Pancreas (tissue), 10 donors: ENCODE data around the gene PTPRD. TPM values are rescaled to one million over a fixed set of nuclear protein-coding genes. Genes with fewer than 3 reads are reported as not detected.

Source experiments
- ATAC-seq, 4 donors: fragments of 200-7000 bp; cut with Tn5 transposase; one replicate each; pipeline versions ENCODE4 v1.8.0 to v1.9.1; 2020; ENCODE audit warnings: mild to moderate bottlenecking in 4 of 4, moderate library complexity in 4 of 4
- DNase-seq, 6 donors: peaks; one replicate each; pipeline ENCODE4 v3.0.0-alpha.2; 2020
- FAIRE-seq: peaks from 2 replicates; lab custom pipeline; 2012; peaks lifted over from hg19 to GRCh38; lab: Jason Lieb, UNC
- H3K27ac ChIP-seq, 4 donors: fragments of 200-600 bp; sonication (generic); 1 replicate in 3 of 4; 2 replicates in 1 of 4; pipeline versions ENCODE4 v1.5.0 to v1.8.0; 2020
- H3K27me3 ChIP-seq, 4 donors: fragments of 200-600 bp; one replicate each; pipeline ENCODE4 v1.8.0; 2021
- H3K36me3 ChIP-seq, 3 donors: fragments of 200-600 bp; sonication (generic) in 1 of 3; one replicate each; pipeline versions ENCODE4 v1.5.0 to v1.8.0; 2020 to 2021
- H3K4me1 ChIP-seq, 3 donors: fragments of 200-600 bp; one replicate each; pipeline ENCODE4 v1.8.0; 2021
- H3K4me3 ChIP-seq, 4 donors: fragments of 200-600 bp; sonication (generic) in 2 of 4; one replicate each; pipeline versions ENCODE4 v1.5.0 to v1.8.0; 2020 to 2021
- H3K9me3 ChIP-seq, 4 donors: fragments of 200-600 bp; one replicate each; pipeline ENCODE4 v1.8.0; 2021
- CTCF ChIP-seq, 4 donors: fragments of 200-600 bp; sonication (generic) in 3 of 4; IDR thresholded peaks; one replicate each; pipeline versions ENCODE4 v1.5.0 to v1.8.0; 2021; ENCODE audit warnings: antibody characterized with exemption in 4 of 4
- WGBS, 2 donors: extraction: QIAGEN DNeasy Blood & Tissue Kit; methylation state at CpG; one replicate each; pipeline ENCODE4 v1.1.7; 2013; 5-methylcytosine and 5-hydroxymethylcytosine counted together
- intact Hi-C, 3 donors: fragments of 100-400 bp; cut with DNase I; formaldehyde crosslinking; loops; one replicate each; pipeline versions ENCODE4 v1.11.1 to v1.14.2; 2022
- polyA plus RNA-seq, 2 donors: library from polyadenylated mRNA; stranded (reverse); fragments of 200-250 nt; gene quantifications; one replicate each; pipeline ENCODE4 v1.2.3, GENCODE V29; 2013
- total RNA-seq, 6 donors: library from RNA; stranded (reverse); fragmentation: NEBNext Ultra II Directional in 4 of 6; extraction: Animal tissue kit (Norgen Biotek cat#: 25700) in 4 of 6; gene quantifications; one replicate each; pipeline versions ENCODE4 v1.2.1 to v1.2.4, GENCODE V29; 2021 to 2023
- donor health status: healthy with polysubstance abuse.
- donor health status: DM: no; HTN: no; CAD: no; lungs with moderate emphysema.
- donor health status: DM: no; HTN: no; CAD: no.
- donor health status: control.
- donor health status: control.
- donor health status: Bipolar disorder and iron deficiency.
- donor health status: DM: yes; HTN: yes; CAD: no.
- donor health status: DM: no; HTN: no; CAD: no.
- donor health status: DM: no; HTN: no; CAD: no.
- donor health status: DM: yes; HTN: yes; CAD: no.

PTPRD gene
- total and polyA plus RNA-seq, 8 donors = 2.1 to 21.7 (median 5.1) TPM

DNA sequence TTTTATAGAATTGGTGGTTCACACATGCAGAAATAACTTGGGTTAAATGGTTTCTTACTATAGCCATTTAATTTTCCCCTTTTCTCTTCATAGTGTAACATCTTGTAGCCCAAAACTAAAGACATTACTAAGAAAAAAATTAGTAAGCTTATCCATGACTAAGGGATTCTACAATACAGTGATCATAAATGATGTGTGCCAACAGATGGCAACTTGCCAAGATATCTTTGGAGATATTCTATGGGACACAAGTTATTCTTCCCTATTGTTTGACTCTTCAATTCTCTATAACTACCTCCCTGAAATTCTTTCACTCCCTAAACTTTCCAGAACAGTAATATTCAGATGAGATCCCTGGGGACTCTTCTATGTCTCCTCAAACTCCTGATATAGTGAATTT lies 580.6 kb downstream of the PTPRD start:
- FAIRE-seq (no peak), DNase-seq (no peak), ATAC-seq (no peak)
- H3K4me3 ChIP-seq = no peak overlapping the region
- H3K4me1 ChIP-seq = no peaks in the 10 kb centered on the region
- no peak for TF ChIP-seq CTCF (IDR thresholded peaks at IDR 0.05)
- intact Hi-C loops = no loop called here
- no peaks in the 10 kb centered on the region for H3K27me3 ChIP-seq
- no peaks in the 10 kb centered on the region for H3K9me3 ChIP-seq
- H3K36me3 ChIP-seq = no peaks in the 10 kb centered on the region
- no peak overlapping the region for H3K27ac ChIP-seq

GRCh38 chr9:10026443-10026984 lies 586.3 kb downstream of the PTPRD start:
- H3K36me3 ChIP-seq = no peaks in the 10 kb centered on the region
- no peak overlapping the region for H3K27ac ChIP-seq
- no peak overlapping the region for H3K4me3 ChIP-seq
- no peaks in the 10 kb centered on the region for H3K27me3 ChIP-seq
- FAIRE-seq (no peak), ATAC-seq (no peak), DNase-seq (no peak)
- TF ChIP-seq CTCF (IDR thresholded peaks at IDR 0.05) = no peak
- 38 to 46% methylated on average over 5 of the region's 5 CpGs for WGBS, 2 donors
- no peaks in the 10 kb centered on the region for H3K4me1 ChIP-seq
- H3K9me3 ChIP-seq = no peaks in the 10 kb centered on the region
- intact Hi-C loops = no loop called here

DNA sequence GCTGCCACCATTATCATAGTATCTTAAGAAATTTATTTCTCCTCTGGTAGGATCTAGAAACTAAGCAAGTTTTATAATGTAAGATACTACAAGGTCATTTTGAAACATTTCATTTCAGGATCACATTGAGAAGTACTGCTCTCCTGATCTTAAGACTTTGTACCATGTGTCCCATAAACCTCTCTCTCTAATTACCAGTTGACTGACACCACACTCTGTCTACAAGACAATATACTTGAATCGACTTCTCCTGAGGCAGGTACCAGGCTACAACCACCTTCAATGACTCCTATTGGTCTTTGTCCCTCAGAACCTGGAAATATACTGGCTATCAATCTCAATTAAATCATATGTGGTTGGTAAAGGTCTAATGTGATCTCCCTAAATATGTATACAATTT lies 597.0 kb downstream of the PTPRD start:
- DNase-seq (no peak), ATAC-seq (no peak), FAIRE-seq (no peak)
- WGBS, 2 donors = 45 to 59% methylated on average over 1 of the region's 1 CpG
- intact Hi-C loops = no loop called here
- Histone ChIP-seq H3K27me3 (no peaks in the 10 kb centered on the region), H3K4me3 (no peak overlapping the region), H3K27ac (no peak overlapping the region), H3K36me3 (no peaks in the 10 kb centered on the region), H3K9me3 (no peaks in the 10 kb centered on the region), H3K4me1 (no peaks in the 10 kb centered on the region)
- TF ChIP-seq CTCF (IDR thresholded peaks at IDR 0.05) = no peak

DNA sequence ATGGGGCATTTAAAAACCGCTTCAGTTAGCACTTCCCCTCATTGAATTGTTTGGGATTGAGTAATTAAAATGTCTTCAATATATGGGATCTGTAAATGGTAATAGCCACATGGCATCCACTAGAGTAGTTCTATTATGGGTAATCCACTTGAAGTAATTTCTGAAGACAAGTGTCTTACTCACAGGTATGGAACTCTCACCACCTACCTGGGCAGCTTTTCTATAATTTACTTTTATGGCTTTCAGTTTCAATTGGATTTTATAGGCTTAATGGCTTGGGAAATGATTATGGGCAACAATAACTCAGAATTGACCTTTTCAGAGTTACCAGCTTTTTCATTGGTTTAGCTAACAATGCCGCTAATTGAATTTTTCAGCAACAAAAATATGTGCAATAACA lies 597.9 kb downstream of the PTPRD start:
- intact Hi-C loops = no loop called here
- 71 to 81% methylated on average over 2 of the region's 2 CpGs for WGBS, 2 donors
- TF ChIP-seq CTCF (IDR thresholded peaks at IDR 0.05) = no peak
- Histone ChIP-seq H3K27ac (no peak overlapping the region), H3K36me3 (no peaks in the 10 kb centered on the region), H3K4me3 (no peak overlapping the region), H3K27me3 (no peaks in the 10 kb centered on the region), H3K4me1 (no peaks in the 10 kb centered on the region), H3K9me3 (no peaks in the 10 kb centered on the region)
- no peak for ATAC-seq
- no peak for FAIRE-seq
- no peak for DNase-seq

DNA sequence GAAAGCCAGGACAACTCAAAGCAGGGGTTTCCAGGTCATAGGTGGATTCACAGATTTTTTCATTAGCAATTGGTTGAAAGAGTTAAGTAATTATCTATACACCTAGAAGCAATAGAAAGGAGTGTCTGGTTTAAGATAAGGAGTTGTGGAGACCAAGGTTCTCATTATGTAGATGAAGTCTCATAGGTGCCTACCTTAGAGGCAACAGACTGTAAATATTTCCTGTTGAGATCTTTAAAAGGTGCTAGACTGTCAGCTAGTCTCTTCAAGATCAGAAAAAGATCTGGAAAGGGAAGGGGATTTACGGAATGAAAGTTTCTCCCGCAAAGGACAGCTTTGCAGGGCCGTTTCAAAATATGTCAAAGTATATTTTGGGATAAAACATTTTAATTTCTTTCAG lies 603.4 kb downstream of the PTPRD start:
- Histone ChIP-seq H3K4me3 (no peak overlapping the region), H3K9me3 (no peaks in the 10 kb centered on the region), H3K27ac (no peak overlapping the region), H3K27me3 (no peaks in the 10 kb centered on the region), H3K36me3 (no peaks in the 10 kb centered on the region), H3K4me1 (peaks cover 0 to 12% (median 3%) of the 10 kb centered on the region in 3 donors)
- no peak for ATAC-seq
- FAIRE-seq = no peak
- intact Hi-C loops = no loop called here
- no peak for TF ChIP-seq CTCF (IDR thresholded peaks at IDR 0.05)
- DNase-seq = no peak
- 87% methylated on average over 3 of the region's 3 CpGs for WGBS, 2 donors
